ENCODE measurements around the gene SLC35E2B.
"Not testable (repeated sequence)": the region's sequence is repeated elsewhere in the genome, so short reads cannot be mapped to it uniquely, and the experiment has no call there.

SLC35E2B gene

DNA sequence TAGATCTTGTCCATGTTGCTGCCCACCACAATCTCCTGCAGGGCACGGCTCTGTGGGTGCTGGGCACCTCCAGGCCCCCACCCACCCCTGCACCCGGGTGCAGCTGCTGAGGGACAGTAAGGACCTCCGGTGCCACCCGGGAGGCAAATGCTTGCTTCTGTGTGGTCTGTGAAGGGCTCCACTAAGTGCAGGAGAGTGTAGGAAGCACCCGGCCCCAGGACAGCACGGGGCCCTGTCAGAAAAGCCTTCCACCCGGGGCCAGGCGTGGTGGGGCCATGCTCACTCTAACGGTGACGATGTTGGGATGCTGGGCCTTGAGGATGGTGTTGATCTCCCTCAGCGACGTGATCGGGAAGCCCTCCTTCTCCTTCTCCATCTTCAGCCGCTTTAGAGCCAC, 55.1 kb downstream of the SLC35E2B start:
- DNase-seq, result not testable (repeated sequence)

DNA sequence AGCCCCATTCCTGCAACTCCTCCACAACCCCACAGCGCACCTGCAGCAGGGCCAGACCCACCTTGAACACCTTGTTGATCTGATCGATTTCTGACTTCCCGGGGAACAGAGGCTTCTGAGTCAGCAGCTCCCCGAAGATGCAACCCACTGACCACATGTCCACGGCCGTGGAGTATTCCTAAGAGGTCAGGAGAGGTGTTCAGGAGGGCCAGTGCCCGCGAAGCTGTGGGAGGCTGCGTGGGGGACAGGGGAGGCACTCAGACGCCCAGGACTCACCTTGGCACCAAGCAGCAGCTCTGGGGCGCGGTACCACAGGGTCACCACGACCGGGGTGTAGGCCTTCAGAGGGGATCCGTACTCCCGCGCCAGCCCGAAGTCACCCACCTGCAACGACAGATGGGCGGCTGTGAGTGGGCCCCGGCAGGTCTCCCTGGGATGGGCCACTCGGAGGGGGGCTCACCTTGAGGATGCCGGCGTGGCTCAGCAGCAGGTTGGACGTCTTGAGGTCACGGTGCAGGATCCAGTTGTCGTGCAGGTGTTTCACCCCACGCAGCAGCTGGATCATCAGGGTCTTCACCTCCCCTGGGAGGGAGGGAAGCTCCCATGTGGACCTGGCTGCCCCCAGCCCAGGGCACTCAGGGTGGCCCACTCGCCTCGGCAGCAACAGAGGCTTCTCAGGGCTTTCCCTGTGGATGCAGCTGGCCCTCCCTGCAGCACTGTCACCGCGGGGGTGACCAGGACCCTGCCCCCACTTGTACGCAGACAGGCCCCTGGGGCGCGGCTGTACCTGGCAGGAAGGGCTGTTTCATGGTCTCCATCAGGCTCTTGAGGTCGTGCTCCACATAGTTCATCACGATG, 55.7 kb downstream of the SLC35E2B start:
- not testable (repeated sequence) for DNase-seq

DNA sequence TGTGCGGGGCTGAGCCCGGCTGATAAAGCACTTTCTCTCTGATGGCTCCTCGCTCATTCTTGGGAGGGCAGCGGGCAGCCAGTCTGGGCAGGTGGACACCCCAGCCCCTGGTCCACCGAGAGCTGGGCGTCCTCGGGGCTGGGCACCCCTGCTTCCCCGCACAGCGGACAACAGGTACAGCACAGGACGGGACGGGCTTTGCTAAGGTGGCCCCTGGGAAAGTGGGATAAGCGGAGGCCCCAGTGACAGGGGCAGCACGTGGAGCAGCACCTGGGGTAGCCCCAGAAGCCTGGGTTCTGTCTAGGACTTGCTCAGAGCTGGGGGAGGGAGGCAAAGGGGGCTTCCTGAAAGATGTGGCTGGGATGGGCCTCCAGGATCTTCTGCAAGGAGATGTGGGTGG, 58.0 kb downstream of the SLC35E2B start:
- not testable (repeated sequence) for DNase-seq

DNA sequence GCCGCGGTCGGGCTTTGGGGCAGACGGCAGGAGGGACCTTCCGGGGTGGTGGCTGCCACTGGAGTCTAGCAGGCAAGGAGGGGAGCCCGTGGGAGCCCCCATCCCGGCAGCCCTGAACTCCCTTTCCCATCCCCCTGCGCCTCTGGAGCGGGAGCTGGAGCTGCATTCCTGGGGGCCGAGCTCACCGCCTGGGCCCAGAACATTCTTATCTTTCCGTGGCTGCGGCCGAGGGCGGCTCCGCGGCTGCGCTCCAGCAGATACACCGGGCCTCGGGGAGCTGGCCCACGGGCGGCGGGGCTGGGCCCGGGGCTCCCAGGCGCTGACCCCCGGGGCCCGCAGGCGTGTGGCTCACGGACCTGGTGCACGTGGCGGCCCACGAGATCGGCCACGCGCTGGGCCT, 59.2 kb downstream of the SLC35E2B start:
- DNase-seq, result not testable (repeated sequence)

DNA sequence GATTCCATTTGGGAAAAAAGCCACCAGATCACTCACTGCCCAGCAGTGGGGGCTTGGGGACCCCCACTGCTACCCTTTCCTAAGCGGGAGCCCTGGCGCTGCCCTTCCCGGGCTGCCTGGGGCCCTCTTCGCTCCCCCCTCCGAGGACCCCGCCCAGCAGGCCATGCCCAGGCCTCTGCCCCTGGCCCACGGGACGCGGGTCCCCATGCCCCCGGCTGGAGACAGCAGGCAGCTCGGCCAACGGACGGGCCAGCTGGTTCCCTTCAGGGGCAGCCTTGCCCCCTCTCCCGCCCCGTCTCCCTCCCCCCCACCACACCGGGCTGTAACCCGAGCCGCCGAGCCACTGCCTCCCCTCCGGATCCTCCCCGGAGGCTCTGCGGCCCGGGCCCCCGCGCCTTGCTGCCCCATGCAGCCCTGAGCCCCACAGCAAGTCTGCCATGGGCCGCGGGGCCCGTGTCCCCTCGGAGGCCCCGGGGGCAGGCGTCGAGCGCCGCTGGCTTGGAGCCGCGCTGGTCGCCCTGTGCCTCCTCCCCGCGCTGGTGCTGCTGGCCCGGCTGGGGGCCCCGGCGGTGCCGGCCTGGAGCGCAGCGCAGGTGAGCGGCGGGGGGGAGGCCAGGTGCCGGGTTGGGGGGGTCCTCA, 60.7 kb downstream of the SLC35E2B start, which contains the start of gene MMP23B:
MMP23B (plus strand) TSS at position 392 of the 639 bp plus-strand sequence; CDS start at position 438, 46 bp downstream.
- no peak for DNase-seq

DNA sequence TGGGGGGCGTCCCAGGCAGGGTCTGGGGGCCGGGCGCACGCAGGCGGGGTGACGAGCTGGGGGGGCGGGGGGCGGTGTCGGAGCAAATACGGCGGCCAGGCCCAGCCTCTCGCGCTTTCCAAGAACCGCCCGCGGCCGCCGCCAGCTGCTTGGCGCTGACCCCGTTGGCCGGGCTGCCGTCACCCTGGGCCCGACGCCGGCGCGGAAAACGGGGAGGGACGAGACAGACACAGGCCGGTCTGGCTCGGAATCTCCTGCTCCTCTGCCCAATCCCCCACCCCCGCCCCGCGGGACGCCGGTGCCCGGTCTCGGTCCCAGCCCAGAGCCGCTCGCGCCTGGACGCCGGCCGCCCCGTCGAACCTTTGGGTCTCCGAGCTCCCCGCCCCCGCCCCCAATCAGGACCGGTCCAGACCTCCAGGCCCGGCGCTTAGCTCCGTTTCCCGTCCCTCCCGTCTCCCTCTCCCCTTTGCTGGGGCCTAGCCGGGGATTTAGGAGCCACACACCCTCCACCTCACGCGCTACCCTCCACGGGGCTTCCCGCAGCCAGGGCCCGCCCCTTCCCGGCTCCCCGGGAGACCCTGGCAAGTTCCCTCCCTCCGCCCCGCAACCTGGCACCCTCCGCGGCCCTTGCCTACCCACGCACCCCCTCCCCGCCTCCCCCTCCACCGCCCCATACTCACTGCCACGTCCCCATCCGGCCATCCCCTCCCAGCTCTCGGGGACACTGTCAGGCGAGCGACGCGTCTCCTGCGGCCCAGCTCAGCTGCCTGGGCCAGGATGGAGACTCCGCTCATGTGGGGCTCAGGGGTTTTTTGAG, 61.4 kb downstream of the SLC35E2B start:
- DNase-seq, result no peak

DNA sequence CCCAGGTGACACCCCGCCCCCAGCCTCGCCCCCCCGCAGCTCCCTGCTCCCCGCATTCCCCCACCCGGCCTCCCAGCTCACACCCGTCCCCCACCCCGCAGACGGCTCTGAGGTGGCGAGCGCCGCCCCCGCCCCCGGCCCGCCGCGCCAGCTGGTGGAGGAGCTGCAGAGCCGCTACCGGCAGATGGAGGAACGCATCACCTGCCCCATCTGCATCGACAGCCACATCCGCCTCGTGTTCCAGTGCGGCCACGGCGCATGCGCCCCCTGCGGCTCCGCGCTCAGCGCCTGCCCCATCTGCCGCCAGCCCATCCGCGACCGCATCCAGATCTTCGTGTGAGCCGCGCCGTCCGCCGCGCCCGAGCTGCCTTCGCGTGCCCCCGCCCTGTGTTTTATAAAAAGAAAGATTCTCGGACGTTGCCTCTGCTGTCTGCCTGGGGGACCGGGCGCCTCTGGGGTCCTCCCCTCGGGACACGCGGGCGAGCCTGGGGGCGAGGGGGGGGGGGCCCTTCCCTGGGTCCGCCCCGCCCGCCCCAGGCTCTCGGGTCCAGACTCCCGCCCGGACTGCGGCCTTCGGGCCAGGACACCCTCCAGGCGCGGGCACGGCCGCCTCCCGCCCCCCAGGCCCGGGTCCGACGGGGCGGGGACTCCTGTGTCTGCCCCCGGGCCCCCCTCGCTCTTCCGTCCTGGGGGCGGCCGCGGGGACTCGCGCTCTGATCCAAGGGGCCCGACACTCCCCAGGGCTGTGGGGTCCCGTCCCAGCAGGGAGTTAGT, 62.2 kb downstream of the SLC35E2B start:
- peak; percentile 95 for DNase-seq

DNA sequence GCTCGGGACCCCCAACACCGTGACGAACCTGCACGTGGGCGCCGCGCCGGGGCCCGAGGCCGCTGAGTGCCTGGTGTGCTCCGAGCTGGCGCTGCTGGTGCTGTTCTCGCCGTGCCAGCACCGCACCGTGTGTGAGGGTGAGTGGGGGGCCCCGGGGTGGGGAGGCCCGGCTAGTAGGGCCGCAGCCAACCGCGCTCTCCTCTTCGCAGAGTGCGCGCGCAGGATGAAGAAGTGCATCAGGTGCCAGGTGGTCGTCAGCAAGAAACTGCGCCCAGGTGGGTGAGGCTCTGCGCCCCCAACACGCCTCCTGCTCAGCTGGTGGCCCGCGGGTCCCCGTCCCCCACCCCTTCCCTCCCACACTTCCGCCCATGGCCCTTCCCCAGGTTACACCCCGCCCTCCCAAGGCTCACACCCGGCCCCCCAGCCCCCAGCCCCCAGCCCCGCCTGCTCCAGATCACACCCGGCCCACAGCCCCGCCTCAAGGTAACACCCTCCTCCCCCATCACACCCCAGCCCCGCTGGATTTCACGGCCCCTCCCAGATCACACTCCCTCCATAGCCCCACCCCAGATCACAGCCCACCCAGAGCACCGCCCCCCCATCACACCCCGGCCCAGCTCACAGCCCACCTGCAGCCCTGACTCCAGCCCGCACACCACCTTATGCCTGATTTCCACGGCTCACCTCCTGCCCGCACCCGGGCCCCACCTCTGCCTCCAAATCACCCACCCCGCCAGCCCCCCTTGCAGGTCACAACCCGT, 63.0 kb downstream of the SLC35E2B start:
- DNase-seq, result peak; percentile 35

DNA sequence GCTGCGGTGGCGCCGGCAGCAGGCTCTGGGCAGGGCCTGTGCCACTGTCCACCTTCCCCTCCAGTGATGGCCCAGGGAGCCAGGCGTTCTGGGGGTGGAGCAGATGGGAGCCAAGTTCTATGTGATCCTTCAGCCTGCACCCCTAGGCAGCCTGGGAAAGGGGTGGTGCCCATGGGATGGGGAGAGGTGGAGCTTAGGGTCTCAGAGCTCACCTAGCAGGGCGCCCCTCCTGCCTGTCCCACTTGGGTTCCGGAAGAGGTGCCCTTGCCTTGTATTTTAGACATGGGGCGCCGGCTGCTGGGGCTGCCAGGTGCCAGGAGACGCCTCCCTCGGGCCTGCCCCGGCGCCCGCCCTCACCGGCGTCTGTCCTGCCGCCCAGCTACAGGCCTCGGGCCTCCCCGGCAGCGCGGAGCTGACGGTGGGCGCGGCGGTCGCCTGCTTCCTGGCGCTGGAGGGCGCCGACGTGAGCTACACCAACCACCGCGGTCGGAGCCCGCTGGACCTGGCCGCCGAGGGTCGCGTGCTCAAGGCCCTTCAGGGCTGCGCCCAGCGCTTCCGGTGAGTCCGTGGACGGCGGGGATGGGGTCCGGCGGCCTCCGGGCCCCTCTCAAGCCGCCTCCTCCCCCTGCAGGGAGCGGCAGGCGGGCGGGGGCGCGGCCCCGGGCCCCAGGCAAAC, 63.7 kb downstream of the SLC35E2B start:
- DNase-seq, result peak; percentile 36

DNA sequence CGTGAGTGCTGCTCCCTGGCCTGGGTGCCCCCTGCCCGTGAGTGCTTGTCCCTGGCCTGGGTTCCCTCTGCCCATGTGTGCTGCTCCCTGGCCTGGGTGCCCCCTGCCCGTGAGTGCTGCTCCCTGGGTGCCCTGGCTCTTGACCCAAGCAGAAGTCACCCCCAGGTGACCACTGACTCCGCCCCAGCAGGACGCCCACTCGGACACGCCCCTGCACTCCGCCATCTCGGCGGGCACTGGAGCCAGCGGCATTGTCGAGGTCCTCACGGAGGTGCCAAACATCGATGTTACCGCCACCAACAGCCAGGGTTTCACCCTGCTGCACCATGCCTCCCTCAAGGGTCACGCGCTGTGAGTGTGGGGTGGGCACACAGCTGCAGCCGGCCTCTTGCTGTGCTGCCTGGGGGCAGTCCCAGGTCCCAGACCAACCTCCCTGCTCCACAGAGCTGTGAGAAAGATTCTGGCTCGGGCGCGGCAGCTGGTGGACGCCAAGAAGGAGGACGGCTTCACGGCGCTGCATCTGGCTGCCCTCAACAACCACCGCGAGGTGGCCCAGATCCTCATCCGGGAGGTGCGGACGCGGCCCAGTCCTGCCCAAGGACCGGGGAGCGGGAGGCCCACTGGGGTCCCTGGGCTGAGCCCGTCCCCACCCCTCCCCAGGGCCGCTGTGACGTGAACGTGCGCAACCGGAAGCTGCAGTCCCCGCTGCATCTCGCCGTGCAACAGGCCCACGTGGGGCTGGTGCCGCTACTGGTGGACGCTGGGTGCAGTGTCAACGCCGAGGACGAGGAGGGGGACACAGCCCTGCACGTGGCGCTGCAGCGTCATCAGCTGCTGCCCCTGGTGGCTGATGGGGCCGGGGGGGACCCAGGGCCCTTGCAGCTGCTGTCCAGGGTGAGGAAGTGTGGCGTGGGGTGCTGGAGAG, 64.5 kb downstream of the SLC35E2B start:
- DNase-seq, result no peak

DNA sequence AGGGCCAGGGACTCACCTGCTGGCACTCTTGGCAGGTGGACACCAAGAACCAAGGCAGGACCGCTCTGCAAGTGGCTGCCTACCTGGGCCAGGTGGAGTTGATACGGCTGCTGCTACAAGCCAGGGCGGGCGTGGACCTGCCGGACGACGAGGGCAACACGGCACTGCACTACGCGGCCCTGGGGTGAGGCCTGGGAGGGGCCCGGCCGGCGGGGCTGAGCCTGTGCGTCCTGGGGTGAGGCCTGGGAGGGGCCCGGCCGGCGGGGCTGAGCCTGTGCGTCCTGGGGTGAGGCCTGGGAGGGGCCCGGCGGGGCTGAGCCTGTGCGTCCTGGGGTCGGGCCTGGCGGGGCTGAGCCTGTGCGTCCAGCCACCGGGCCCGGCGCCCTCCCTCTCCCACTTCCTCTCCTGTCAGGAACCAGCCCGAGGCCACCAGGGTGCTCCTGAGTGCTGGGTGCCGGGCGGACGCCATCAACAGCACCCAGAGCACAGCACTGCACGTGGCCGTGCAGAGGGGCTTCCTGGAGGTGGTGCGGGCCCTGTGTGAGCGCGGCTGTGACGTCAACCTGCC, 65.2 kb downstream of the SLC35E2B start:
- peak; percentile 36 for DNase-seq

DNA sequence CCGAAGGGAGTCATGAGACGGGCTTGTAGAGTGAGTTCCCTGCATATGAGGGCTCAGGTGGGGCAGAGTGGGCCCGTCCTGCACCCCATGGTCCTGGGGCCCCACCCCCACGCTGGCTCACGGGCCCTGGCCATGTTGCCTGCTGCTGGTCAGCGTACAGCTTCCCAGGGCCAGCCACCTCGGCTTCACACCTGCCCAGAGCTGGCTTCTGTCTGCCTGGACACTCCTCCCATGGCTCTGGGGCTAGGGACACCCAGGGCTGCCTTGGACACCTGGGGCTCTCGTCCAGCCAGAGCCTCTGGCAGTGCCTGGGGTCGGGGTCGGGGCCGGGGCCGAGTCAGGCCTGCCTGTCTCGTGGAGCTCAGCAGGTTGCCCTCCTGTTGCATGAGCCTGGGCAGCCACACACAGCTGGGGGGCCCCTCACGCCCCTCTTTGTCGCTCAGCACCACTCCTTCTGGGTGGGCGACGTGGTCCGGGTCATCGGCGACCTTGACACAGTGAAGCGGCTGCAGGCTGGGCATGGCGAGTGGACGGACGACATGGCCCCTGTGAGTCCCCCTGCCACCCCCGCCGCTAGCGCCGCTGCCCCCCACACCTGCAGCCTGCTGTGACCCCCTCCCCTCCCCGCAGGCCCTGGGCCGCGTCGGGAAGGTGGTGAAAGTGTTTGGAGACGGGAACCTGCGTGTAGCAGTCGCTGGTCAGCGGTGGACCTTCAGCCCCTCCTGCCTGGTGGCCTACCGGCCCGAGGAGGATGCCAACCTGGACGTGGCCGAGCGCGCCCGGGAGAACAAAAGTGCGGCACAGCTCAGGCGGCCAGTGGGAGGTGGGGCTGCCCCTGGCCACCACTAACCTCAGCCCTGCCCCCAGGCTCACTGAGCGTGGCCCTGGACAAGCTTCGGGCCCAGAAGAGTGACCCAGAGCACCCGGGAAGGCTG, 66.1 kb downstream of the SLC35E2B start:
- no peak for DNase-seq

DNA sequence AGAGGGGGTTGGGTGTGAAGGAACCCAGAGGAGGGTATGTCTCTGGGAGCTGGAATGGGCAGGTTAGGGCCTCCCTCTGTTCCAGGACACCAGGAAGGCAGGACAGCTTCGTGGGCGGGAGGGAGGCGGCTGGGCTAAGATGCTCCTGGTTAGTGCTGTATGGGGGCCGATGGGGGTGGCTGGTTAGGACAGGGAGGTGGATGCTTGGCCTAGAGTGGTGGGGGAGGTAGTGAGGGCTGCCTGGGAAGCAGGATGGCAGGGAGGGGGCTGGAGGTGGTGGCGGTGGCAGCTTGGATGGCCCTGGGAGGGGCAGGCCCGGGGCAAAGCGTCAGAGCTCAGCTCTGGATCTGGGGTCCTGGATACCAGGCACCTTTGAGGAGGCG, 66.8 kb downstream of the SLC35E2B start:
- DNase-seq, result no peak

DNA sequence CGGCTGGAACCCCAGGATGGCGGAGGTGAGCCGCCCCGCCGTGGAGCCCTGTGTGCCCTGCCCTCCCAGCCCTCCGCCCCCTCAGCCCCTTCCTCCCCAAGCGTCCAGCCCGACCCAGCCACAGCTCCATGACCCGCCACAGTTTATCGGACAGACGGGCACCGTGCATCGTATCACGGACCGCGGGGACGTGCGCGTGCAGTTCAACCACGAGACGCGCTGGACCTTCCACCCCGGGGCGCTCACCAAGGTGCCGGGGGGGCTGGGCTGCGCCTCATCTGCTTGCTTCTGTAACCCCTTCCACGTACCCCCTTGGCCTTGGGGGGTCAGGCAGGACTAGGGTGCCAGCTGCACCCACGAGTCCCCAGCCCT, 67.2 kb downstream of the SLC35E2B start:
- DNase-seq, result no peak

DNA sequence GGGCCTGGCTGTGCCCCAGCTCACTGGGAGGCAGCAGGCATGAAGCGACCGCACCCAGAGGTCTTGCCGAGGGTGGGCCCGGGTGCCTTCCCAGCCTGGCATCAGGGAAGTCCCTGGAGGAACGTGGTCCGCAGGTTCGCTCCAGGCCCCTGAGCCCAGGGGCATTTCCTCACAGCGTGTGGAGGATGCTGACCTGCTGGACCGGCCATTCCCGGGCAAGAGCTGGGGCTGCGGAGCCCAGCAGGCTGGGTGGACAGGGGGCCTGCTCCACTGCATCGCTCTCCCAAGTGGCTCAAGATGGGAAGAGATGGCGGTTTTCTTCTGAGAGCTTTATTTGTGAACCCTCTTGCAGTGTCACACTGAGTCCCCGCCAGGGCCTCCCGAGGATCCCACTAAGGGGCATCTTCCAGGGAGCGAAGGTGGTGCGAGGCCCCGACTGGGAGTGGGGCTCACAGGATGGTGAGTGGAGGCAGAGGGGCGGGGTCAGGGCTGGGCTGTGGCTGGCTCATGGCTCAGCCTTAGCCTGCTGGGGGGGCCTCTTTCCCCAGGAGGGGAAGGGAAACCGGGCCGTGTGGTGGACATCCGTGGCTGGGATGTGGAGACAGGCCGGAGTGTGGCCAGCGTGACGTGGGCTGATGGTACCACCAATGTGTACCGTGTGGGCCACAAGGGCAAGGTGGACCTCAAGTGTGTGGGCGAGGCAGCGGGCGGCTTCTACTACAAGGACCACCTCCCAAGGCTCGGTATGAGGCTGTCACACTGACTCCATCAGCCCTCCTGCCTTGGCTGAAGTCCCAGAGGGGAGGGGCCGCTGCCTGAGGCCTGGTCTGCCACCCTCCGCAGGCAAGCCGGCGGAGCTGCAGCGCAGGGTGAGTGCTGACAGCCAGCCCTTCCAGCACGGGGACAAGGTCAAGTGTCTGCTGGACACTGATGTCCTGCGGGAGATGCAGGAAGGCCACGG, 67.9 kb downstream of the SLC35E2B start:
- peak; percentile 50 for DNase-seq

DNA sequence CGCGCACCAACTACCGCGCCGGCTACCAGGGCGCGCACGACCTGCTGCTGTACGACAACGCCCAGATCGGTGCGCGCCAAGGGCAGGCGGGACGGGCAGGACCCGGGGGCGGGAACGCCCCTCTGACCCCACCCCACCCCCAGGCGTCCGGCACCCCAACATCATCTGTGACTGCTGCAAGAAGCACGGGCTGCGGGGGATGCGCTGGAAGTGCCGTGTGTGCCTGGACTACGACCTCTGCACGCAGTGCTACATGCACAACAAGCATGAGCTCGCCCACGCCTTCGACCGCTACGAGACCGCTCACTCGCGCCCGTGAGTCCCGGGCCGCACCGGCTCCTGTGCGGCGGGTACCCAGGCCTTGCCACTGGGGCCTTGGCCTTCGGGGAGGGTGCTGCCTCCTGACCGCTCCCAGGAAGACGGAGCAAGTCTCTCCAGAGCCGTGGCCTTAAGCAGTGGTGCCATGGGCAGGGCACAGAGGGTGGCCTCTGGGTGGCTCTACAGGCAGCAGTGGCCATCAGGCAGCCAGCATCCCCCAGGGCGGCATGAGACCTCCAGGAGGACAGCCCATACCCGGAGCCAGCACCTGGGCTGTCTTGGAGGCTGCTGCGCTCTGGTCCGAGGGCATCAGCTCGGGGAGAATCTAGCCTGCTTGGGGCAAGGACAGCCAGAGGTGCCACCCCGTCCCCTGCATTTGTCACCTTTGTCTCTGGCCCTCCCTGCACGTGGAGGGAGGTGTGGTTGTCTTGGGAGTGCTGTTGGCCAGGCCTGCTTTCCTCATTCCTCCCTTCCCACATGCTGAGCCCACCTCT, 68.8 kb downstream of the SLC35E2B start:
- no peak for DNase-seq

Measured in hematopoietic multipotent progenitor cell treated with erythropoietin and hydrocortisone succinate and interleukin-3 and kit ligand, for 4 days (in vitro differentiated cells).